Fibroblast of mammary gland (primary cell): ENCODE data around the gene PKD2.

Experiments
- DNase-seq: peaks from one replicate; pipeline ENCODE4 v3.0.0-alpha.2; 2010; ENCODE audit warnings: low read depth
- H3K4me3 ChIP-seq: 2 replicates; pipeline ENCODE4 v1.5.1; 2011; ENCODE audit warnings: low read depth, mild to moderate bottlenecking, low read length, moderate library complexity; ENCODE audit not compliant: control insufficient read depth
- CTCF ChIP-seq: conservative IDR thresholded peaks from 2 replicates; pipeline ENCODE4 v1.5.1; 2011; ENCODE audit warnings: low read depth, low read length, inconsistent platforms; ENCODE audit not compliant: control insufficient read depth, insufficient read depth

The PKD2 gene

GRCh38 chr4:88010966-88011365 lies 3.5 kb downstream of the PKD2 start:
- peak; percentile 31 for DNase-seq
- TF ChIP-seq CTCF: no peak
- H3K4me3 ChIP-seq: no peak overlapping the region

GRCh38 chr4:88012647-88013046 lies 5.2 kb downstream of the PKD2 start:
- H3K4me3 ChIP-seq: no peak overlapping the region
- no peak for DNase-seq
- no peak for TF ChIP-seq CTCF

- no peak overlapping the region for H3K4me3 ChIP-seq
- DNase-seq: no peak
- TF ChIP-seq CTCF: no peak
Observed at GRCh38 chr4:88014386-88014905, 7.0 kb downstream of the PKD2 start.

- no peak for DNase-seq
Observed at GRCh38 chr4:88015659-88016295, 8.3 kb downstream of the PKD2 start.

GRCh38 chr4:88017516-88018297 lies 10.3 kb downstream of the PKD2 start:
- H3K4me3 ChIP-seq: no peak overlapping the region
- peak; percentile 98 for DNase-seq
- no peak for TF ChIP-seq CTCF

More at GRCh38 chr4:88015659-88016295, 8.3 kb downstream of the PKD2 start:
- H3K4me3 ChIP-seq: no peak overlapping the region
- TF ChIP-seq CTCF: no peak

GRCh38 chr4:88018466-88018865 lies 11.0 kb downstream of the PKD2 start:
- TF ChIP-seq CTCF: no peak
- H3K4me3 ChIP-seq: peak overlapping the region; percentile 34
- peak; percentile 93 for DNase-seq
